Gastrocnemius medialis (tissue), 4 donors: ENCODE measurements around the gene SMIM31. TPM values are rescaled to one million over a fixed set of nuclear protein-coding genes. Genes with fewer than 3 reads are reported as not detected.

ENCODE experiments used
- ATAC-seq, 2 donors: fragments of 150-250 bp; one replicate each; pipeline ENCODE4 v1.9.1; 2016
- DNase-seq, 2 donors: peaks; one replicate each; pipeline ENCODE4 v3.0.0-alpha.2; 2019
- H3K27ac ChIP-seq, 4 donors: fragments of 200-600 bp; sonication (generic); 1 replicate in 1 of 4; 2 replicates in 3 of 4; pipeline ENCODE4 v1.5.1; 2016 to 2018; ENCODE audit warnings: mild to moderate bottlenecking in 2 of 4, moderate library complexity in 1 of 4
- H3K27me3 ChIP-seq, 3 donors: fragments of 200-600 bp; sonication (generic) in 2 of 3; 1 replicate in 1 of 3; 2 replicates in 2 of 3; pipeline versions ENCODE4 v1.5.1 to v1.6.0; 2016 to 2019; ENCODE audit warnings: mild to moderate bottlenecking in 1 of 3, moderate library complexity in 1 of 3
- H3K36me3 ChIP-seq, 2 donors: fragments of 200-600 bp; sonication (generic) in 1 of 2; one replicate each; pipeline ENCODE4 v1.5.1; 2017 to 2018
- H3K4me1 ChIP-seq, 2 donors: fragments of 200-600 bp; sonication (generic) in 1 of 2; one replicate each; pipeline ENCODE4 v1.5.1; 2016 to 2017; ENCODE audit warnings: mild to moderate bottlenecking in 2 of 2
- H3K4me3 ChIP-seq, 4 donors: fragments of 200-600 bp; sonication (generic) in 3 of 4; 1 replicate in 1 of 4; 2 replicates in 3 of 4; pipeline ENCODE4 v1.5.1; 2016 to 2019; ENCODE audit warnings: mild to moderate bottlenecking in 2 of 4
- H3K9me3 ChIP-seq, 3 donors: fragments of 200-600 bp; sonication (generic) in 2 of 3; 1 replicate in 1 of 3; 2 replicates in 2 of 3; pipeline ENCODE4 v1.5.1; 2016 to 2019
- POLR2A ChIP-seq, 2 donors: fragments of 450-650 bp; IDR thresholded peaks; one replicate each; pipeline ENCODE4 v1.6.1; 2017; ENCODE audit warnings: antibody characterized with exemption in 2 of 2, mild to moderate bottlenecking in 2 of 2, moderate library complexity in 2 of 2
- in situ Hi-C, 4 donors: fragments of 200-750 bp; cut with MboI; loops; one replicate each; pipeline versions ENCODE4 v1.15.0 to v1.8.0; 2017; ENCODE audit warnings: low sequenced_read_pairs in 4 of 4
- intact Hi-C: fragments of 100-400 bp; cut with DNase I; formaldehyde crosslinking; loops from one replicate; pipeline ENCODE4 v1.15.1; 2023; ENCODE audit warnings: low total_unique reads
- total RNA-seq, 4 donors: library from RNA; depleted of rRNA; stranded (reverse); fragments of >200 nt; gene quantifications; one replicate each; pipeline versions ENCODE4 v1.1.0 to v1.2.3, GENCODE V29; 2016
- TF ChIP-seq, protein P1 (sequence below), 5 experiments: fragments of 450-650 bp in 3 of 5; fragments of 200-600 bp in 2 of 5; sonication (generic) in 2 of 5; IDR thresholded peaks in 4 of 5; conservative IDR thresholded peaks in 1 of 5; 1 replicate in 4 of 5; 2 replicates in 1 of 5; pipeline ENCODE4 v1.5.1; 2016 to 2019; ENCODE audit warnings: antibody characterized with exemption in 5 of 5, mild to moderate bottlenecking in 3 of 5, moderate library complexity in 3 of 5

SMIM31 gene
- not detected for total RNA-seq

DNA sequence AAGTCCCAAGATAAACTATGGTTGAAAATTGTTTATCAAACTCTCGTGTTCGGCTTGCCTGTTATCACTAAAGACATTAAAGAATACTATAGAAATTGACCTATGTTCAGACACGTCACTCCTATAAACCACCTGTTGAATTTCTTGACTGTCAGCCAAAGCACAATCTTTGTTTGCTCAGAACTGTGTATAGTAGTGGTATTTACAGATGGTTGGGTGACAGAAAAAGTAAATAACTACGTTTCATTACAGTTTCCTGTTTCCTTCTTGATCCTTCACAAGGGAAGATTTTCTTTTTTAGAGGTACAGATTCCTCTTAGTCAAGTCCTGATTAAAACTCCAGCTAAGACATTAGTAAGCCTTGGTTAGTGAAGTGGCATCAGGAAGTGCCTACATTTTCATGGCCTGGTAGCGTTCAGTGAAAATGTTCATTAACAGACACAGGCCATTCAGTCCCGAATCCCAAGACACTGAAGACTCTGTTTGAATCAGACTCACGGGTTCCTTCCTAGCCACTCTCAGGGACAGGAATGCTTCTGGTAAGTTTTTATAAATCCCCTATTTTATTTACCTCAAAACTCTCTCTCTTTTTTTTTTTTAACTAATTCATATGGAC, at the start of gene SMIM31:
TSS of gene SMIM31 (plus strand) at position 259 of the 616 bp plus-strand sequence. CDS start 16,313 bp downstream, outside the sequence.
- no peaks in the 10 kb centered on the region for H3K4me1 ChIP-seq
- no peaks in the 10 kb centered on the region for H3K9me3 ChIP-seq
- no peak for ATAC-seq
- in situ Hi-C loops (no loop called here), intact Hi-C loops (no loop called here)
- no peak for DNase-seq
- no peaks in the 10 kb centered on the region for H3K27me3 ChIP-seq
- H3K4me3 ChIP-seq = no peak within 1 kb of the TSS
- no peak within 1 kb of the TSS for H3K27ac ChIP-seq
- TF ChIP-seq, protein P1, sequence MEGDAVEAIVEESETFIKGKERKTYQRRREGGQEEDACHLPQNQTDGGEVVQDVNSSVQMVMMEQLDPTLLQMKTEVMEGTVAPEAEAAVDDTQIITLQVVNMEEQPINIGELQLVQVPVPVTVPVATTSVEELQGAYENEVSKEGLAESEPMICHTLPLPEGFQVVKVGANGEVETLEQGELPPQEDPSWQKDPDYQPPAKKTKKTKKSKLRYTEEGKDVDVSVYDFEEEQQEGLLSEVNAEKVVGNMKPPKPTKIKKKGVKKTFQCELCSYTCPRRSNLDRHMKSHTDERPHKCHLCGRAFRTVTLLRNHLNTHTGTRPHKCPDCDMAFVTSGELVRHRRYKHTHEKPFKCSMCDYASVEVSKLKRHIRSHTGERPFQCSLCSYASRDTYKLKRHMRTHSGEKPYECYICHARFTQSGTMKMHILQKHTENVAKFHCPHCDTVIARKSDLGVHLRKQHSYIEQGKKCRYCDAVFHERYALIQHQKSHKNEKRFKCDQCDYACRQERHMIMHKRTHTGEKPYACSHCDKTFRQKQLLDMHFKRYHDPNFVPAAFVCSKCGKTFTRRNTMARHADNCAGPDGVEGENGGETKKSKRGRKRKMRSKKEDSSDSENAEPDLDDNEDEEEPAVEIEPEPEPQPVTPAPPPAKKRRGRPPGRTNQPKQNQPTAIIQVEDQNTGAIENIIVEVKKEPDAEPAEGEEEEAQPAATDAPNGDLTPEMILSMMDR (IDR thresholded peaks at IDR 0.05 in 4 of 5, conservative IDR thresholded peaks at IDR 0.05 in 1 of 5) = no peak
- no peak for TF ChIP-seq POLR2A (IDR thresholded peaks at IDR 0.05)
- no peaks in the 10 kb centered on the region for H3K36me3 ChIP-seq

DNA sequence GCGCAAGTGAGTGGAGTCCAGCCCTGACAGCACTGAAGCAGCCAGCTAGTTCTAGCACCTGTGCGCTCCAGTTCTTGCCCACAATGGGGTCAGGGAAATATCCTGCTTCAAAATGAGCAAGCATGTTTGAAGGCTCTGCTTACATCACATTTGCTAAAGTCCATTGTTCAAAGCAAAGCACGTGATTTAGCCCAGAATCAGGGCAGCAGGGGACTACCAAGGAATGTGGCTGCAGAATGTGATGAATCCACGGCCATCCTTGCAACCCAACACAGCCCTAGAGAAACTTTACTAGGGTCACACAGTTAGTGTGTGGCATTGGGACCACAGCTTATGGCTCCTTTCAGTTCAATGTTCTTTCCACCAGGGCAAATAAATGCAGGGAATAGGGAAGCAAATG, 47.3 kb upstream of the SMIM31 start:
- no peaks in the 10 kb centered on the region for H3K9me3 ChIP-seq
- intact Hi-C loops (no loop called here), in situ Hi-C loops (no loop called here)
- H3K27me3 ChIP-seq = no peaks in the 10 kb centered on the region
- H3K27ac ChIP-seq = no peak overlapping the region
- no peaks in the 10 kb centered on the region for H3K4me1 ChIP-seq
- DNase-seq = no peak
- no peaks in the 10 kb centered on the region for H3K36me3 ChIP-seq
- TF ChIP-seq POLR2A (IDR thresholded peaks at IDR 0.05) = no peak
- TF ChIP-seq, protein P1 (IDR thresholded peaks at IDR 0.05 in 4 of 5, conservative IDR thresholded peaks at IDR 0.05 in 1 of 5) = no peak
- no peak for ATAC-seq
- no peak overlapping the region for H3K4me3 ChIP-seq

DNA sequence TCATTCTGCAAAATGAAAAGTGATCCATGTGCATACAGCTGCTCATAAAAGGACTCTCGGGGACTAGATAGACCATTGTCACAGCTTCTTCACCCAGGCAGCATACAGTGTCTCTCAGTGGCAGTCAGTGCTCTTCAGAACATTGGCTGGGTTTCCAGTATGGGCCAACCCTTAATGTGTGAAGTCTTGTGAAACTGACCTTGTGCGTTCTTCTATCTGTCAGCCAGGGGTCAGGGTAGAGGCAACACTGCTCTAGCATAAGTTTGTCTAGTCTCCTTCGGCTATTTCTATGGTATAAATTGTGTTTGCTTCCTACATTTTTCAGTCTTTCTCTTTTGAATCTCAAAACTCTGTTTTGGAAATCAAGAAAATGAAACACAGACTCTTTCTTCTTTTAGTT, 37.0 kb upstream of the SMIM31 start:
- no peaks in the 10 kb centered on the region for H3K27me3 ChIP-seq
- H3K9me3 ChIP-seq = no peaks in the 10 kb centered on the region
- H3K4me1 ChIP-seq = no peaks in the 10 kb centered on the region
- no peaks in the 10 kb centered on the region for H3K36me3 ChIP-seq
- no peak overlapping the region for H3K27ac ChIP-seq
- in situ Hi-C loops (no loop called here), intact Hi-C loops (no loop called here)
- ATAC-seq (peak; percentile 82 to 90), DNase-seq (peak in 1 of 2 donors; percentile 14)
- H3K4me3 ChIP-seq = no peak overlapping the region
- TF ChIP-seq POLR2A (IDR thresholded peaks at IDR 0.05) = no peak
- TF ChIP-seq, protein P1 (IDR thresholded peaks at IDR 0.05 in 4 of 5, conservative IDR thresholded peaks at IDR 0.05 in 1 of 5) = peak in 1 of 5 experiments; percentile 21

DNA sequence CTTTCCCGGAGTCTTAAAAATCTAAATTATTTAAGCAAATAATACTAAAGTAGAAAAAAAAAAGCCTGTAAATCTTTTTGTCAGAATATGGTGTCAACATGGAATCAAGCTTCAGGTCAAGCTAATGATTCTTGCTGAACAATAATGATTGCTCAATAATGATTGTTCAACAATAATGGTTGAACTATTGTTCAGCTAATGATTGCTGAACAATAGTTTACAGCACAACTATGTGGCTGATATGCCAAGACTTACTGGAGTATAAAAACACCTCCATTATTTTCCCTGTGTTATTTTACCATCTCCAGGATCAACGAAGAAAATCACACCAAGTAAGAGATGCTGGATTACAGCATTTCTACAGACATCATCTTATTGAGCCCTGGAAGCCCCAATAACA, 35.1 kb upstream of the SMIM31 start:
- intact Hi-C loops (no loop called here), in situ Hi-C loops (no loop called here)
- ATAC-seq (no peak), DNase-seq (no peak)
- Histone ChIP-seq H3K4me1 (no peaks in the 10 kb centered on the region), H3K4me3 (no peak overlapping the region), H3K36me3 (no peaks in the 10 kb centered on the region), H3K27ac (no peak overlapping the region), H3K27me3 (no peaks in the 10 kb centered on the region), H3K9me3 (no peaks in the 10 kb centered on the region)
- TF ChIP-seq, protein P1 (IDR thresholded peaks at IDR 0.05 in 4 of 5, conservative IDR thresholded peaks at IDR 0.05 in 1 of 5) = no peak
- TF ChIP-seq POLR2A (IDR thresholded peaks at IDR 0.05) = no peak

DNA sequence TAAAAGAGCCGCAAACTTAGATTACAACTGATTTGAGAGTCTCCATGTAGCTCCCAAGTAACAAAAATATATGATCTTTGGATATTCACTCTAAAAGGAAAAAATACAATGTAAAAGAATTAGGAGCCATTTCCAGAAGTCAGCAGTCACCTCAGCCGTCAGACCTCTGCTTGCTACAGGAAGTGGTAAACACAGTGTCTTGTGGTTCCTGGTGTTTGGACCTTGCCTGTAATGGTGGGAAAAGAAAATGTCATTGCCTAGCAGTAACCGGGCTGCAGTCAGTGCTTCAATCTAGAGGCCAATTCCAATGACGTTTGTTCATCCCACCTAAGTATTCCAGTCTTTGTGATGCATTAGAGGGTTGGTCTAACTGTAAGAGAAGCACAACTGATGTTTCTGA, 28.9 kb upstream of the SMIM31 start:
- Histone ChIP-seq H3K4me1 (no peaks in the 10 kb centered on the region), H3K27ac (no peak overlapping the region), H3K36me3 (no peaks in the 10 kb centered on the region), H3K9me3 (no peaks in the 10 kb centered on the region), H3K27me3 (no peaks in the 10 kb centered on the region), H3K4me3 (no peak overlapping the region)
- in situ Hi-C loops = loop anchor here in 2 of 4 donors (25.0 kb wide), 2 partner anchors 1163 to 1188 kb away; no protein-coding TSS in a partner anchor
- no peak for DNase-seq
- TF ChIP-seq, protein P1 (IDR thresholded peaks at IDR 0.05 in 4 of 5, conservative IDR thresholded peaks at IDR 0.05 in 1 of 5) = no peak
- TF ChIP-seq POLR2A (IDR thresholded peaks at IDR 0.05) = no peak
- no peak for ATAC-seq
- intact Hi-C loops = no loop called here
